Endothelial cell (in vitro differentiated cells): ENCODE results near the gene RECQL5. TPM values are rescaled to one million over a fixed set of nuclear protein-coding genes. Genes with fewer than 3 reads are reported as not detected.

Source experiments
- DNase-seq: peaks from one replicate; pipeline ENCODE4 v3.0.0; 2021; ENCODE audit warnings: low spot score
- H3K27ac Mint-ChIP-seq: one replicate; pipeline ENCODE4 v1.8.0; 2021; ENCODE audit warnings: mixed read lengths, inconsistent platforms; ENCODE audit not compliant: unreplicated experiment
- H3K27me3 Mint-ChIP-seq: one replicate; pipeline ENCODE4 v1.8.0; 2021; ENCODE audit warnings: mild to moderate bottlenecking, moderate library complexity, mixed read lengths, inconsistent platforms; ENCODE audit not compliant: unreplicated experiment
- H3K36me3 Mint-ChIP-seq: one replicate; pipeline ENCODE4 v1.8.0; 2021; ENCODE audit warnings: mild to moderate bottlenecking, low read depth, mixed read lengths, inconsistent platforms; ENCODE audit not compliant: unreplicated experiment
- H3K4me1 Mint-ChIP-seq: one replicate; pipeline ENCODE4 v1.8.0; 2021; ENCODE audit warnings: mild to moderate bottlenecking, mixed read lengths, inconsistent platforms; ENCODE audit not compliant: unreplicated experiment
- H3K4me3 Mint-ChIP-seq: one replicate; pipeline ENCODE4 v1.8.0; 2021; ENCODE audit warnings: mild to moderate bottlenecking, mixed read lengths, inconsistent platforms; ENCODE audit not compliant: unreplicated experiment
- H3K9me3 Mint-ChIP-seq: one replicate; pipeline ENCODE4 v1.8.0; 2021; ENCODE audit warnings: mixed read lengths, inconsistent platforms; ENCODE audit not compliant: unreplicated experiment
- total RNA-seq: library from RNA; stranded (reverse); fragmentation: NEBNext Ultra II Directional; extraction: Animal tissue kit (Norgen Biotek cat#: 25700); gene quantifications from one replicate; pipeline ENCODE4 v1.2.1, GENCODE V29; 2021; ENCODE audit not compliant: unreplicated experiment
- TF ChIP-seq, protein P1 (sequence below): fragments of 200-600 bp; sonication (generic); IDR thresholded peaks from one replicate; pipeline ENCODE4 v1.5.0; 2021; ENCODE audit warnings: antibody characterized with exemption; ENCODE audit not compliant: unreplicated experiment

RECQL5 gene
- total RNA-seq, 1 donor from 2014 or later: 40.2 TPM

GRCh38 chr17:75634376-75634740 lies 32.6 kb downstream of the RECQL5 start:
- no peak for DNase-seq
- H3K27me3 Mint-ChIP-seq: peaks cover 6% of the 10 kb centered on the region
- no peak overlapping the region for H3K27ac Mint-ChIP-seq
- no peak overlapping the region for H3K4me3 Mint-ChIP-seq
- TF ChIP-seq, protein P1, sequence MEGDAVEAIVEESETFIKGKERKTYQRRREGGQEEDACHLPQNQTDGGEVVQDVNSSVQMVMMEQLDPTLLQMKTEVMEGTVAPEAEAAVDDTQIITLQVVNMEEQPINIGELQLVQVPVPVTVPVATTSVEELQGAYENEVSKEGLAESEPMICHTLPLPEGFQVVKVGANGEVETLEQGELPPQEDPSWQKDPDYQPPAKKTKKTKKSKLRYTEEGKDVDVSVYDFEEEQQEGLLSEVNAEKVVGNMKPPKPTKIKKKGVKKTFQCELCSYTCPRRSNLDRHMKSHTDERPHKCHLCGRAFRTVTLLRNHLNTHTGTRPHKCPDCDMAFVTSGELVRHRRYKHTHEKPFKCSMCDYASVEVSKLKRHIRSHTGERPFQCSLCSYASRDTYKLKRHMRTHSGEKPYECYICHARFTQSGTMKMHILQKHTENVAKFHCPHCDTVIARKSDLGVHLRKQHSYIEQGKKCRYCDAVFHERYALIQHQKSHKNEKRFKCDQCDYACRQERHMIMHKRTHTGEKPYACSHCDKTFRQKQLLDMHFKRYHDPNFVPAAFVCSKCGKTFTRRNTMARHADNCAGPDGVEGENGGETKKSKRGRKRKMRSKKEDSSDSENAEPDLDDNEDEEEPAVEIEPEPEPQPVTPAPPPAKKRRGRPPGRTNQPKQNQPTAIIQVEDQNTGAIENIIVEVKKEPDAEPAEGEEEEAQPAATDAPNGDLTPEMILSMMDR: no peak
- peaks cover 8% of the 10 kb centered on the region for H3K36me3 Mint-ChIP-seq
- no peaks in the 10 kb centered on the region for H3K9me3 Mint-ChIP-seq
- H3K4me1 Mint-ChIP-seq: peaks cover 8% of the 10 kb centered on the region

DNA sequence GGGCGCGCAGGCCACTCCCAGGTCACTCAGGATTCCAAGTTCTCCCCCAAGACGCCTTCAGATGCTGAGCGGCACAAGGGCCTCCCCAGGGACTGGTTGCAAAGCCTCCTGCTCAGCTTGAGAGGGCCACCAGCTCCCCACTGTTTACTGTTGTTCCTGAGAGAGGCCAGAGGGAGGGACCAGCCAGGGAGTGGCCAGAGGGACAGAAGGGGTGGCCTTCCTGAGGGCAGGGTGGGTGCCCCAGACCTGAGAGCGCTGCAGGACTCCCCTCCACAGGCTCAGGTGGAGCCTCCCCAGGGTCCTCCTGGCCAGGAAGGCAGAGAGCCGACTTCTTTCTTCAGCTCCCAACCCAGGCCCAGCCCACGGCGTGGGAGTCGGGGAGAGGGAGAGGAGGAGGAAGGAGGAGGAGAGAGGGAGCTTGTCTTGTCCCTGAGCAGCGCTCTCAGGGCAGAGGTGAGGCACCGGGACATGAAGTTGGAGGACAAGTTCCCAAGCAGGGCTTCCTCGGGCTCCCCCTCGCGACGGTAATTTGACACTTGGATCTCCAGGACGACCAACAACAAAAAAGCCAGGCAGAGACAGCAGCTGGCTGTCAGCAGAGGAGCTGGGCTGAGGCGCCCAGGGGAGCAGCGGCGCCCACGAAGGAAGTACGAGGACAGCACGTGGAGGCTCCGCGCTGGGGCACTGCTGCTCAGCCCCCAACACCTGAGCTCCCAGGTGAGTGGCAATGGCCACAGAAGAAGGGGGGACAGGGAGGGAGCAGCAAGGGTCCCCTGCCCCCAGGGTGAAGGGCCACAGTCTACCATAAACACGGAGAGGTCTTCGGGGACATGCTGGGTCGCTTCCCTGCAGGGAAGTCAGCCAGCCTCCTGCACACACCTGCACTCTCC lies 33.2 kb downstream of the RECQL5 start:
- Mint-ChIP-seq H3K4me1 (peaks cover 8% of the 10 kb centered on the region), H3K9me3 (no peaks in the 10 kb centered on the region), H3K27ac (peak overlapping the region; percentile 61), H3K27me3 (peaks cover 8% of the 10 kb centered on the region), H3K4me3 (no peak overlapping the region), H3K36me3 (peaks cover 8% of the 10 kb centered on the region)
- DNase-seq: peak; percentile 91
- TF ChIP-seq, protein P1: peak; percentile 12

GRCh38 chr17:75632863-75633485 lies 34.0 kb downstream of the RECQL5 start, which contains the start of gene SMIM5:
TSS of gene SMIM5 (plus strand) at chr17:75633434. CDS start at chr17:75640202, 6,768 bp downstream.
- peak within 1 kb of the TSS; percentile 63 for H3K4me3 Mint-ChIP-seq
- H3K4me1 Mint-ChIP-seq: peaks cover 8% of the 10 kb centered on the region
- H3K27ac Mint-ChIP-seq: peak within 1 kb of the TSS; percentile 61
- TF ChIP-seq, protein P1: peak; percentile 89
- DNase-seq: peak; percentile 94
- no peaks in the 10 kb centered on the region for H3K9me3 Mint-ChIP-seq
- peaks cover 8% of the 10 kb centered on the region for H3K36me3 Mint-ChIP-seq
- peaks cover 8% of the 10 kb centered on the region for H3K27me3 Mint-ChIP-seq

GRCh38 chr17:75632428-75632827 lies 34.5 kb downstream of the RECQL5 start:
- peaks cover 8% of the 10 kb centered on the region for H3K4me1 Mint-ChIP-seq
- peaks cover 9% of the 10 kb centered on the region for H3K27me3 Mint-ChIP-seq
- H3K36me3 Mint-ChIP-seq: peaks cover 8% of the 10 kb centered on the region
- H3K4me3 Mint-ChIP-seq: peak overlapping the region; percentile 63
- H3K9me3 Mint-ChIP-seq: no peaks in the 10 kb centered on the region
- no peak for DNase-seq
- TF ChIP-seq, protein P1: no peak
- H3K27ac Mint-ChIP-seq: peak overlapping the region; percentile 52

GRCh38 chr17:75631353-75631752 lies 35.6 kb downstream of the RECQL5 start:
- Mint-ChIP-seq H3K9me3 (no peaks in the 10 kb centered on the region), H3K4me1 (peaks cover 8% of the 10 kb centered on the region), H3K27ac (no peak overlapping the region), H3K27me3 (peaks cover 10% of the 10 kb centered on the region), H3K4me3 (no peak overlapping the region), H3K36me3 (peaks cover 8% of the 10 kb centered on the region)
- DNase-seq: no peak
- TF ChIP-seq, protein P1: no peak
